HG03025 (cell line): ENCODE measurements around the gene TMCO4.

ENCODE experiments used
- ATAC-seq: cut with Tn5 transposase; IDR thresholded peaks from one replicate; pipeline ENCODE4 v1.9.1; 2021; ENCODE audit warnings: mild to moderate bottlenecking, moderate library complexity; ENCODE audit not compliant: unreplicated experiment, low FRiP score

Gene TMCO4

GRCh38 chr1:19776933-19777332 is 22.8 kb downstream of the TMCO4 start:
- no peak for ATAC-seq

GRCh38 chr1:19776287-19776686 is 23.4 kb downstream of the TMCO4 start:
- no peak for ATAC-seq

- ATAC-seq = no peak
Measured at GRCh38 chr1:19775831-19776230, 23.9 kb downstream of the TMCO4 start.

- no peak for ATAC-seq
Measured at GRCh38 chr1:19775317-19775716, 24.4 kb downstream of the TMCO4 start.

GRCh38 chr1:19774180-19774785 is 25.4 kb downstream of the TMCO4 start:
- ATAC-seq = no peak

GRCh38 chr1:19773485-19773884 is 26.2 kb downstream of the TMCO4 start:
- no peak for ATAC-seq

- no peak for ATAC-seq
Measured at GRCh38 chr1:19772053-19772452, 27.7 kb downstream of the TMCO4 start.

- ATAC-seq = no peak
Measured at GRCh38 chr1:19771350-19771749, 28.4 kb downstream of the TMCO4 start.

- ATAC-seq = no peak
Measured at GRCh38 chr1:19770436-19771190, 29.1 kb downstream of the TMCO4 start.

- no peak for ATAC-seq
Measured at GRCh38 chr1:19769211-19769932, 30.3 kb downstream of the TMCO4 start.

GRCh38 chr1:19768353-19769210 is 31.1 kb downstream of the TMCO4 start:
- no peak for ATAC-seq

- ATAC-seq = no peak
Measured at GRCh38 chr1:19765623-19766022, 34.1 kb downstream of the TMCO4 start.

GRCh38 chr1:19764848-19765247 is 34.9 kb downstream of the TMCO4 start:
- no peak for ATAC-seq

- ATAC-seq = no peak
Measured at GRCh38 chr1:19762175-19762779, 37.4 kb downstream of the TMCO4 start.

GRCh38 chr1:19759740-19760089 is 40.0 kb downstream of the TMCO4 start:
- ATAC-seq = no peak

- no peak for ATAC-seq
Measured at GRCh38 chr1:19758227-19758830, 41.4 kb downstream of the TMCO4 start.

GRCh38 chr1:19757641-19758040 is 42.1 kb downstream of the TMCO4 start:
- no peak for ATAC-seq

- no peak for ATAC-seq
Measured at GRCh38 chr1:19756480-19756879, 43.2 kb downstream of the TMCO4 start.

GRCh38 chr1:19754482-19754881 is 45.2 kb downstream of the TMCO4 start:
- ATAC-seq = no peak

- ATAC-seq = no peak
Measured at GRCh38 chr1:19752083-19752696, 47.5 kb downstream of the TMCO4 start.
